PFSK-1 (cell line): ENCODE results near the gene L3MBTL4.

Source experiments
- FOXP2 ChIP-seq: optimal IDR thresholded peaks from 2 replicates; pipeline ENCODE3; 2011; ENCODE audit warnings: borderline replicate concordance, control low read depth, inconsistent platforms; ENCODE audit not compliant: insufficient read depth; ENCODE audit errors: extremely low read length, extremely low read depth
- POLR2AphosphoS5 ChIP-seq: IDR thresholded peaks from 2 replicates; pipeline ENCODE4 v1.6.1; 2012; ENCODE audit warnings: low read depth, mild to moderate bottlenecking, control low read depth, low read length, moderate library complexity
- SIN3A ChIP-seq: IDR thresholded peaks from 2 replicates; pipeline ENCODE4 v1.6.1; 2012; ENCODE audit warnings: mild to moderate bottlenecking, low read length, moderate library complexity, borderline replicate concordance; ENCODE audit not compliant: insufficient read depth
- TAF1 ChIP-seq: IDR thresholded peaks from 2 replicates; pipeline ENCODE4 v1.6.1; 2012; ENCODE audit warnings: low read length, control low read depth, borderline replicate concordance; ENCODE audit not compliant: insufficient read depth
- TF ChIP-seq, protein P1 (sequence below), 2 experiments: IDR thresholded peaks; 2 replicates each; pipeline versions ENCODE4 v1.6.1 to v1.8.0; 2011 to 2012; ENCODE audit warnings: low read depth in 2 of 2, low read length in 2 of 2, control low read depth in 1 of 2, inconsistent platforms in 1 of 2, mild to moderate bottlenecking in 1 of 2, moderate library complexity in 1 of 2; ENCODE audit not compliant: insufficient read depth in 1 of 2

DNA sequence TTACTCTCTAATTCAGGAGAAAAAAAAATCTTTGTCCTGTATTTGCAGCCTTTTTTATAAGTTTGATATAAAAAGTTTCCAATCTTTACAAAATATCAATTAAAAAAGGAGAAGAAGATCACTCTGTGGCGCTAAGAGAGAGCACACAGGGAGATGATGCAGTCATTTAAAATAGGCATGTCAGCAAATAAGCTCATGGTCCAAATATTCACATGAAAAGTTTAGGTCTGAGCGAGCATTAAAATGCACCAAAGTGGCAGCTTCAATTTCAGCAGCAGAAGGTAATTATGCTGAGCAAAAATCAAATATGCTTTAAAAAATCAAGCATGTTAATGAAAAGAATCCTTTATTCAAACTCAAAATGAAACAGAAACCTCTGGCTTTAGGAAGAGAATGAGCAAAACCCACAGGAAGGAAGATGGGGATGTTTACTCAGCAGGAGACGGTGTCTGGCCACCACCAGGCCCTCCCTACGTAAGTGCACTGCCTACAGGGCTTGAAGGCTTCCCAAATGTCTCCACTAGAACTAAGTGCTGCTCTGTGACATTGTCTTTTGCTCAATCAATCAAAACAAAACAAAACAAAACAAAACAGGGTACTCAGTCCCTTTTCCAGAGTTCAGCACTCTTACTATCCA, 120.4 kb downstream of the L3MBTL4 start:
- no peak for TF ChIP-seq POLR2AphosphoS5
- TF ChIP-seq, protein P1, sequence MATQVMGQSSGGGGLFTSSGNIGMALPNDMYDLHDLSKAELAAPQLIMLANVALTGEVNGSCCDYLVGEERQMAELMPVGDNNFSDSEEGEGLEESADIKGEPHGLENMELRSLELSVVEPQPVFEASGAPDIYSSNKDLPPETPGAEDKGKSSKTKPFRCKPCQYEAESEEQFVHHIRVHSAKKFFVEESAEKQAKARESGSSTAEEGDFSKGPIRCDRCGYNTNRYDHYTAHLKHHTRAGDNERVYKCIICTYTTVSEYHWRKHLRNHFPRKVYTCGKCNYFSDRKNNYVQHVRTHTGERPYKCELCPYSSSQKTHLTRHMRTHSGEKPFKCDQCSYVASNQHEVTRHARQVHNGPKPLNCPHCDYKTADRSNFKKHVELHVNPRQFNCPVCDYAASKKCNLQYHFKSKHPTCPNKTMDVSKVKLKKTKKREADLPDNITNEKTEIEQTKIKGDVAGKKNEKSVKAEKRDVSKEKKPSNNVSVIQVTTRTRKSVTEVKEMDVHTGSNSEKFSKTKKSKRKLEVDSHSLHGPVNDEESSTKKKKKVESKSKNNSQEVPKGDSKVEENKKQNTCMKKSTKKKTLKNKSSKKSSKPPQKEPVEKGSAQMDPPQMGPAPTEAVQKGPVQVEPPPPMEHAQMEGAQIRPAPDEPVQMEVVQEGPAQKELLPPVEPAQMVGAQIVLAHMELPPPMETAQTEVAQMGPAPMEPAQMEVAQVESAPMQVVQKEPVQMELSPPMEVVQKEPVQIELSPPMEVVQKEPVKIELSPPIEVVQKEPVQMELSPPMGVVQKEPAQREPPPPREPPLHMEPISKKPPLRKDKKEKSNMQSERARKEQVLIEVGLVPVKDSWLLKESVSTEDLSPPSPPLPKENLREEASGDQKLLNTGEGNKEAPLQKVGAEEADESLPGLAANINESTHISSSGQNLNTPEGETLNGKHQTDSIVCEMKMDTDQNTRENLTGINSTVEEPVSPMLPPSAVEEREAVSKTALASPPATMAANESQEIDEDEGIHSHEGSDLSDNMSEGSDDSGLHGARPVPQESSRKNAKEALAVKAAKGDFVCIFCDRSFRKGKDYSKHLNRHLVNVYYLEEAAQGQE (IDR thresholded peaks at IDR 0.05; ENCODE audit: insufficient read depth in 1 of 2, low read depth in 2 of 2, low read length in 2 of 2) = no peak
- TF ChIP-seq TAF1 = no peak
- no peak for TF ChIP-seq FOXP2
- TF ChIP-seq SIN3A = no peak
